HAP-1 (cell line): ENCODE data around the gene PPIG.
A peak's percentile ranks its signal among the peaks of the same experiment; 100 is the strongest.
"Not testable (repeated sequence)": the region's sequence is repeated elsewhere in the genome, so short reads cannot be mapped to it uniquely, and the experiment has no call there.

ENCODE experiments used
- DNase-seq, 2 experiments: peaks; one replicate each; pipeline ENCODE4 v3.0.0-alpha.2; 2016 to 2020; ENCODE audit warnings: low spot score in 2 of 2
- H3K27me3 ChIP-seq: fragments of 250-450 bp; sonication (Bioruptor Pico); 2 replicates; pipeline ENCODE4 v1.5.1; 2020; ENCODE audit warnings: low read depth, mild to moderate bottlenecking, moderate library complexity
- H3K36me3 ChIP-seq: fragments of 250-450 bp; sonication (Bioruptor Pico); replicated peaks from 2 replicates; pipeline ENCODE4 v1.5.1; 2020; ENCODE audit warnings: mild to moderate bottlenecking
- H3K4me1 ChIP-seq: fragments of 250-450 bp; sonication (Bioruptor Pico); 2 replicates; pipeline ENCODE4 v1.5.1; 2020; ENCODE audit warnings: mild to moderate bottlenecking
- H3K4me3 ChIP-seq: fragments of 250-450 bp; sonication (Bioruptor Pico); 2 replicates; pipeline ENCODE4 v1.5.1; 2020; ENCODE audit warnings: mild to moderate bottlenecking, moderate library complexity
- H3K9me3 ChIP-seq: fragments of 250-450 bp; sonication (Bioruptor Pico); 2 replicates; pipeline ENCODE4 v1.5.1; 2020; ENCODE audit warnings: mild to moderate bottlenecking, moderate library complexity
- in situ Hi-C: fragments of 300-500 bp; cut with MboI; formaldehyde crosslinking; loops from 3 replicates; pipeline ENCODE4 v1.14.3; 2020; ENCODE audit warnings: low sequenced_read_pairs, inconsistent platforms, mixed read lengths

PPIG gene

DNA sequence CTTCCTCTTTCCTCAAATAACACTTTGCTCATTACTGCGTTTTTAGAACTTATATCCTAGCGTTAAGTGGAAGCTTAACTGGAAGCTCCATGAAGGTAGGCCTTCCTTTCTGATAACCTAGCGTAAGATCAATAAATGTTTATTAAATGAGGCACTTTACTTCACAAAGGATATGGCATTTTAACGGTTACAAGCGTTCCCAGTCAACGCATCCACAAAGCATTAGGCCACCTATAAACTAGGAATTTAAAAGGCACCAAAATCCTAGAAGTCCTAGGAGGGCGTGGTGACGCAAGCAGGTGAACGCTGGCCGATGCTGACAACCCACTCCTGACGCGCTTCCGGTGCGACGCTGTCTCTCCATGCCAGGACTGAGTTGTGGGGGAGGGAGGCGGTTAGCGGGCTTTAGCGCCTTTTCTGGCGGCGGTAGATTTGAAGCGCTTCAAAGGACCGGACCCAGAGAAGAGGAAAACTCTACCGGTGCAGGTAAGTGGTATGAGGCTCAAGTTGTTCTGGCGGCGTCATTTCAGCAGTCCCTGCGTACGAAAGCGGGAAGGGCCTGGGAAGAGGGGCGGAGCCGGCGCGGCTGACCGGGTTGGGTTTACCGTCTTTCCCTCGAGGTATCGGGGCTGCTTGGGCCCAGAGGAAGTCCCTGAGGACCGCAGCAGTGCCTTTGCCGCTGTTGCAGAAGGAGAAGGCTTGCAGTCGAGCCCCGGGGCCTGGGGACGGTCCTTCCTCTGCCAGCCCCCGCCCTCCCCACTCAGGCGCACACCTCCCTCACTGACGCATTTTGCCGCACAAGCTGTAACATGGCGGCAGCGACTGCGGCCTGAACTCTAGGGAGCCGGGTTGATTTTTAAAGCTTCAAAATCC, at the start of gene PPIG:
PPIG (plus strand) TSS at position 347 of the 873 bp plus-strand sequence. CDS start 19,691 bp downstream, outside the sequence.
- Histone ChIP-seq H3K4me1 (no peaks in the 10 kb centered on the region), H3K9me3 (no peaks in the 10 kb centered on the region), H3K27me3 (no peaks in the 10 kb centered on the region), H3K36me3 (0 out of 2 replicates have a peak, but pooled peaks cover 2% of the 10 kb centered on the region), H3K4me3 (peak within 1 kb of the TSS; percentile 94)
- DNase-seq = peak; percentile 90
- in situ Hi-C loops = no loop called here

DNA sequence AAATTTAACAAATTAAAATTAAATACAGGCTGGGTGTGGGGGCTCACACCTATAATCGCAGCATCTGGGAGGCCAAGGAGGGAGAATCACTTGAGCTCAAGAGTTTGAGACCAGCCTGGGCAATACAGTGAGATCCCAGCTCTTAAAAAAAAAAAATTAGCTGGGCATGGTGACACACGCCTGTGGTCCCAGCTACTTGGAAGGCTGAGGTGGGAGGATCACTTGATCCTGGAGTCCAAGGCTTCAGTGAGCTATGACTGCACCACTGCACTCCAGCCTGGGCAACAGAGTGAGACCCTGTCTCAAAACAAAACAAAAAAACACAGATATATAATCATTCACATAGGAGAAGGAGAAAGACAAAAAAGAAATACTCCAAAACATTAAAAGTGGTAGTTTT, 44.7 kb upstream of the PPIG start:
- H3K4me1 ChIP-seq, in situ Hi-C loops, DNase-seq, H3K27me3 ChIP-seq, H3K9me3 ChIP-seq, H3K4me3 ChIP-seq: not testable (repeated sequence)
- H3K36me3 ChIP-seq = peaks cover 14% of the 10 kb centered on the region

DNA sequence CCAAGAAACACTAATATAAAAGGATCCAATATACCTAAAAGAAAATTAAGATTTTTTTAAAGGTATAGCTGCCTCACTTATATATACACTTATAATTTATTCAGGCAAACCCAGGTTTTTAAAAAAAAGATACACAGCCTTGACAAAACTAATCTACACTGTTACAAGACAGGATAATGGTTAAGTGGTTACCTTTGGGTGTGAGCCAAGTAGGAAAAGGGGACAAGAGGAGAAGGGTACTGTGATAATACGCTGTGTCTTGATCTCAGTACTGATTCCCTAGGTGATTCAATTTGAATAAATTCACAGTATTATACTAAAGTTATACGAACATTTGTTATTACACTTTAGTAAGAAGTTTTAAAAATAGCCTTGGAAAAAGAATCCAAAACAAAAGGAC, 44.0 kb upstream of the PPIG start:
- in situ Hi-C loops = no loop called here
- DNase-seq = no peak
- Histone ChIP-seq H3K36me3 (peaks cover 16% of the 10 kb centered on the region), H3K27me3 (no peaks in the 10 kb centered on the region), H3K9me3 (no peaks in the 10 kb centered on the region), H3K4me3 (no peak overlapping the region), H3K4me1 (no peaks in the 10 kb centered on the region)

DNA sequence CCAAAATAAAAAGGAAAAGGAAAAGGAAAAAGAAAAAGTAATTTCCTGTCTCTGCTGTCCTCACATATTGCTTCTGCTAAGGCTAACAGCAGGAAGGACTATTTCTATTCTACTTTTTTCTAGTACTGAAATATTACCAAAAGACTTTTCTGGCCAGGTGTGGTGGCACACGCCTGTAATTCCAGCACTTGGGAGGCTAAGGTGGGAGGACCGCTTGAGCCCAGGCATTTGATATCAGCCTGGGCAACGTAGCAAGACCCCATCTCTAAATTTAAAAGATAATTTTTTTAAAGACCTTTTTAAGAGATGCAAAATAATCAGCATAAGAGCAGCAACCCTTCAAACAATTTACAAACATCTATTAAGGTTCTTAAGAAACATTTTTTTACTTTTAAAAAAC, 41.7 kb upstream of the PPIG start:
- no peaks in the 10 kb centered on the region for H3K4me1 ChIP-seq
- H3K4me3 ChIP-seq = no peak overlapping the region
- in situ Hi-C loops = no loop called here
- no peaks in the 10 kb centered on the region for H3K27me3 ChIP-seq
- DNase-seq = no peak
- peaks cover 25% of the 10 kb centered on the region for H3K36me3 ChIP-seq
- no peaks in the 10 kb centered on the region for H3K9me3 ChIP-seq

DNA sequence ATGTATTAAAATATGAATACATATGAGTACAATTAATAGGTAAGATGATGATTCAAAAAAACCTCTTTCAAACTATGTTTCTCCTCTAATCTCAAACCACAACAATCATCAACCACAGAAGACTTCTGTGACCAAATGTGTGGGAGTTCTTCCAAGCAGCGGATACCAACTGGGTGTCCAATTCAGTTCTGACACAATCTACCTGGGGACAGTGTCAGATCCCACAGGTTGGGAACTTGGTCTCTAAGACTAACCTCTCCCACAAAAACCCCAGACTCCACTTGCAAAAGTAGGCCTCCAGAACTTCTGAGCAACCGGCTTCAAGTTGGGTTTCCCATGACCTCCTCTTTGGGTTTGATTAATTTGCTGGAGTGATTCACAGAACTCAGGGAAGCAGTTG, 37.4 kb upstream of the PPIG start:
- no peaks in the 10 kb centered on the region for H3K27me3 ChIP-seq
- H3K36me3 ChIP-seq = peaks cover 25% of the 10 kb centered on the region
- in situ Hi-C loops = no loop called here
- DNase-seq = no peak
- H3K9me3 ChIP-seq = no peaks in the 10 kb centered on the region
- H3K4me3 ChIP-seq = no peak overlapping the region
- H3K4me1 ChIP-seq = peaks cover 6% of the 10 kb centered on the region

DNA sequence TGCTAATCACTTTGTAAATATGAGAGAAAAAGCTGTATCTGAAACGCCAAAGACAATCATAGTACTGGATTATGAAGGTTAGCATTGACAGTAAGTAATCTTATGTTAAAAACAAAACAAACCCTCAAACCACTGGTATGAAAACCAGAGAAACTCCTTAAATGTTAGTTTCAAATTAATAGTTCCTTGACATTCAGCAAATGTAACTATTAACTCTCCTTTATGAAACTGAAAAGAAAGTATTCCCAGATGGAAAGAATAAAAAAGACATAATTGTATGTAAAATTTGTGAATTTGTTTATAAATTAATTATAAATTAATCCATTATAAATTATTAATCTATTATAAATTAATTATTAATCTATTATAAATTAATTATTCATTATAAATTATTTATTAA, 22.8 kb upstream of the PPIG start:
- Histone ChIP-seq H3K9me3 (no peaks in the 10 kb centered on the region; the same call in 1 of the 2 replicates), H3K4me1 (no peaks in the 10 kb centered on the region), H3K4me3 (no peak overlapping the region), H3K36me3 (peaks cover 26% of the 10 kb centered on the region), H3K27me3 (no peaks in the 10 kb centered on the region)
- in situ Hi-C loops = no loop called here
- no peak for DNase-seq

DNA sequence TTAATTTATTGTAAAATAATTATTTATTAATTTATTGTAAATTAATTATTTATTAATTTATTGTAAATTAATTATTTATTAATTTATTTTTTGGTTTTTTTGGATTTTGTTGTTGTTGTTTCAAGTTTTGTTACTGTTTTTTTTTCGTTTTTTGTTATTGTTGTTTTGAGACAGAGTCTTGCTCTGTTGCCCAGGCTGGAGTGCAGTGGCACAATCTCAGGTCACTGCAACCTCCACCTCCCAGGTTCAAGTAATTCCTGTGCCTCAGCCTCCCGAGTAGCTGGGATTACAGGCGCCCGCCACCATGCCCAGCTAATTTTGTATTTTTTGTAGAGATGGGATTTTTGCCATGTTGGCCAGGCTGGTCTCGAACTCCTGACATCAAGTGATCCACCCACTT, 22.1 kb upstream of the PPIG start:
- peaks cover 26% of the 10 kb centered on the region for H3K36me3 ChIP-seq

DNA sequence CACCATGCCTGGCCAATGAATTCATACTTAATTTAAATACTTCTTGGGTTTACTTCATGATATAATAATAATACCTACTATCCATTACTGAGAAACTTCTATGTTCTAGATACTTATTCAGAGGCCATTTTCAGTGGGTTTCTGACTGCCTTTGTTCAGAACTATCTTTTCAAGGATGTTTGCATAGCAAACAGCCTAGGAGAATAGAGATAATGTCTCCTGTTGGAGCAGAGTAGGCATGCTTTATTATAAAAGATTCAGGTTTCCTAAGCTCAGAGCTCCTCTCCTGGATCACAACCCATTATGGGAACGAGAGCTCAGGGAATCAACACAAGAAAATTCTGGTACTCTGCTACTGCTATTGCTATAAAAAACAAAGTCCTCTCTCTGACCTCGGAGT, 21.6 kb upstream of the PPIG start:
- no peaks in the 10 kb centered on the region for H3K4me1 ChIP-seq
- no peaks in the 10 kb centered on the region for H3K27me3 ChIP-seq
- DNase-seq = no peak
- in situ Hi-C loops = no loop called here
- H3K36me3 ChIP-seq = peaks cover 26% of the 10 kb centered on the region
- no peaks in the 10 kb centered on the region; the same call in 1 of the 2 replicates for H3K9me3 ChIP-seq
- H3K4me3 ChIP-seq = no peak overlapping the region

More for the DNA sequence above, 22.1 kb upstream of the PPIG start:
- H3K4me3 ChIP-seq, H3K4me1 ChIP-seq, H3K27me3 ChIP-seq, DNase-seq, in situ Hi-C loops, H3K9me3 ChIP-seq: not testable (repeated sequence)

DNA sequence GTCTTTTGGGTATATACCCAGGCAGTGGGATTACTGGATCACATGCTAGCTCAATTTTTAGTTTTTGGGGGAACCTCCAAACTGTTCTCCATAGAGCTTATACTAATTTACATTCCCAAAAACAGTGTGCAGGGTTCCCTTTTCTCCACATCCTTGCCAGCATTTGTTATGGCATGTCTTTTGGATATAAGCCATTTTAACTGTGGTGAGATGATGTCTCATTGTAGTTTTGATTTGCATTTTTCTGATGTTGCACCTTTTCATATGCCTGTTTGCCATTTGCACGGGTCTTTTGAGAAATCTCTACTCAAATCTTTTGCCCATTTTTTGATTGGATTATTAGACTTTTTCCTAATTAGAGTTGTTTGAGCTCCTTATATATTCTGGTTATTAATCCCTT, 18.5 kb upstream of the PPIG start:
- Histone ChIP-seq H3K4me3 (no peak overlapping the region), H3K36me3 (peaks cover 17% of the 10 kb centered on the region), H3K9me3 (no peaks in the 10 kb centered on the region; the same call in 1 of the 2 replicates), H3K4me1 (peaks cover 7% of the 10 kb centered on the region), H3K27me3 (no peaks in the 10 kb centered on the region)
- in situ Hi-C loops = no loop called here
- no peak for DNase-seq

DNA sequence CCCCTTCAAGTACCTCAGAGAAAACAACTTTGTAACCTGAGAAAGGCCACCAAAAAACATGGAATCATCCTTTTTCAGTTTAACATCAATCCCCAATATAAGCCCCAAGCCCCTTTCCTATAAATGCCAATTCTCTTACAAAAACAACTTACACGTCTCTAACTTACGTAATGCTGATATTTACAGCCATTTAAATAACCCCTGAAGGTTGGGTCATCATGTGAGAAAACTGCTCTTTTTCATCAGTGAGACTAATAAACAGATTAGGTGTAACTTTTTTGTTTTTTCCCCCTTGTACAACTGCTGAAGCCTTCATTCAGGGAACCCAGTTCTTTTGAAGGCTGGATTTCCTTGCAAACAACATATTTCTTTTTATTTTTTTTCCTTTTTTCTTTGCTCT, 14.2 kb upstream of the PPIG start:
- Histone ChIP-seq H3K4me1 (peaks cover 16% of the 10 kb centered on the region), H3K27me3 (no peaks in the 10 kb centered on the region)

DNA sequence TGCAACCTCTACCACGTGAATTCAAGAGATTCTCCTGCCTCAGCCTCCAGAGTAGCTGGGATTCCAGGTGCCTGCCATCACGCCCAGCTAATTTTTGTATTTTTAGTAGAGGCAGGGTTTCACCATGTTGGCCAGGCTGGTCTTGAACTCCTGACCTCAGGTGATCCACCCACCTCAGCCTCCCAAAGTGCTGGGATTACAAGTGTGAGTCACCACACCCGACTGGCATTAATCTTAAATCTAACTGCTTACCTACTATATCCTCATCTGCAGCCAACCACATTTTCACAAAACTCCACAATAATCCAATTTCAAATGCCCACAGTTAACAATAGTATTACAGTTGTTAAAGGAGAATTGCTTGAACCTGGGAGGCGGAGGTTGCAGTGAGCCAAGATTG, 13.4 kb upstream of the PPIG start:
- DNase-seq, H3K4me3 ChIP-seq, H3K36me3 ChIP-seq, in situ Hi-C loops, H3K27me3 ChIP-seq, H3K9me3 ChIP-seq: not testable (repeated sequence)
- H3K4me1 ChIP-seq = peaks cover 16% of the 10 kb centered on the region

More for the DNA sequence above, 14.2 kb upstream of the PPIG start:
- DNase-seq = no peak
- Histone ChIP-seq H3K4me3 (no peak overlapping the region), H3K9me3 (no peaks in the 10 kb centered on the region), H3K36me3 (peaks cover 7% of the 10 kb centered on the region)
- in situ Hi-C loops = no loop called here

DNA sequence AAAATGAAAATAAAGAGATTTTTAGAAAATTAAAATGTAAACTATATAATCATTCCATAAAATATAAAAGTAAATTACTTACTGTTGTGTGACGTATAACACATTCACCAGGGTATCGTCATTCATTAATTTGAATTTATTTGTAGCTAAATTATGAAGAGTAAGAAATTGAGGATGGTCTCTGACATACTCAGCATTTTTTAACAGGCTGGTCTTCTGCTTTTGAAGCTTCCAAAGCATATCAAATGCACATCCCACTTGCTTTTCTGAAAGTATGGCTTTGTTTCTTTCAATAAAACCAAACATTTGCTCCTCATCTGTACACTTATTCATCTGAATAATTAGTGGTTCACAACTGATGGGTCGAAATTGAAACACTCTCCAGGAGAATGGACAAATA, 12.6 kb upstream of the PPIG start:
- H3K27me3 ChIP-seq = no peaks in the 10 kb centered on the region
- no peak for DNase-seq
- no peaks in the 10 kb centered on the region for H3K9me3 ChIP-seq
- peaks cover 3% of the 10 kb centered on the region for H3K36me3 ChIP-seq
- in situ Hi-C loops = no loop called here
- H3K4me1 ChIP-seq = peaks cover 16% of the 10 kb centered on the region
- peak overlapping the region; percentile 50 for H3K4me3 ChIP-seq

DNA sequence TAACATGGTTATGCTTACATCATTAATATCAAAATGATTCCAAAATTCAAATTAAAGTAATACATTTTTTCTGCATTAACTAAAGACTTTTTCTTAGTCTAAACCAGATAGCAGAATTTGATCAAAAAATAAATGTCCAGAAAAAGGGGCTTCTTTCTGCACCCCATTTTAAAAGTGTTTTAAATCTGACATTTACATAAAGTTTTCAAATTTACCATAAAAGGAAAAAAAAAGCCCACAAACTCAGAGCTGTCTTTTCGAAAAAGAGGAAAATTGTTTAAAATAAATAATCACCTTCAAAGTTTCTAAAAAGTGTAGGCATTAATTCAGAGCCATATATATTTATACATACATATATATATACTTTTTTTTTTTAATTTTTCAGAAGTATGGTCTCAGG, 12.0 kb upstream of the PPIG start:
- Histone ChIP-seq H3K27me3 (no peaks in the 10 kb centered on the region), H3K4me3 (peak overlapping the region; percentile 50), H3K4me1 (peaks cover 16% of the 10 kb centered on the region), H3K36me3 (peaks cover 3% of the 10 kb centered on the region), H3K9me3 (no peaks in the 10 kb centered on the region)
- DNase-seq = no peak
- in situ Hi-C loops = no loop called here

DNA sequence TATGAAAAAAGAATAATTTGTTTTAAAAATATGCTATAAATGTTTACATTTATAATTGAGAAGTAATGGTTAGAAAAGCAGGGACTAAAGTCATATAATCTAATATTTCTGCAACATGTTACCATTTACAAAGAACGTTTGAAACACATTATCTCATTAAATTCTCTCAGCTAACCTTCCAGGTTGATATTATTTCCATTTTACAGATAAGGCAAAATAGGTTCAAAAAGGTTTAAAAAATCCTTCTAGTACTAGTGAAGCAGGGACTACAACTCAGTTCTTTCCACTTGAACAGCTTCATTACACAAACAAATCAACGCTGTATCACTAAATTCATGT, 11.4 kb upstream of the PPIG start:
- in situ Hi-C loops = no loop called here
- Histone ChIP-seq H3K4me1 (peaks cover 16% of the 10 kb centered on the region), H3K27me3 (no peaks in the 10 kb centered on the region), H3K36me3 (peaks cover 3% of the 10 kb centered on the region; the same call in 1 of the 2 replicates), H3K4me3 (peak overlapping the region; percentile 50), H3K9me3 (no peaks in the 10 kb centered on the region)
- no peak for DNase-seq
